HCT116 (cell line): Measurements from ENCODE around the gene DUSP2. TPM values are rescaled to one million over a fixed set of nuclear protein-coding genes. Genes with fewer than 3 reads are reported as not detected.

Experiments
- ATAC-seq: fragments of 200-7000 bp; cut with Tn5 transposase; 2 replicates; pipeline ENCODE4 v1.9.1; 2020; ENCODE audit warnings: mild to moderate bottlenecking, moderate library complexity
- BruUV-seq: library from RNA; stranded (reverse); fragments of 400-500 nt; replicated peaks from 2 replicates; lab custom pipeline; 2021; lab: Mats Ljungman, UMichigan
- CTCF ChIA-PET: fragments of 300-600 bp; sonication (Branson Sonifier 250); formaldehyde crosslinking; loops from one replicate; lab custom pipeline; 2021; ENCODE audit warnings: antibody characterized with exemption; lab: Charles Lee
- POLR2A ChIA-PET: fragments of 300-600, 350-600 bp; sonication (Branson Sonifier 250); formaldehyde crosslinking; loops from one replicate; lab custom pipeline; 2021; ENCODE audit warnings: antibody characterized with exemption; lab: Charles Lee
- RAD21 ChIA-PET, 2 experiments: fragments of 300-600 bp; sonication (Branson Sonifier 250); formaldehyde crosslinking; loops; one replicate each; lab custom pipeline; 2023; ENCODE audit warnings: low total read pairs in 2 of 2; ENCODE audit not compliant: uncharacterized antibody in 2 of 2, unreplicated experiment in 2 of 2, low non-redundant PET in 1 of 2; lab: Charles Lee
- DNase-seq: peaks from one replicate; pipeline ENCODE4 v3.0.0-alpha.2; 2010; ENCODE audit warnings: low read depth, low spot score
- H2AFZ ChIP-seq: fragments of 200-600 bp; shearing (Covaris generic), sonication (generic); 2 replicates; pipeline ENCODE4 v1.6.1; 2017; ENCODE audit warnings: low read depth, mixed run types, mixed read lengths, antibody characterized with exemption, low read length; ENCODE audit not compliant: poor library complexity, severe bottlenecking
- H3K27ac ChIP-seq: 2 replicates; pipeline ENCODE4 v1.5.1; 2012; ENCODE audit warnings: low read depth, low read length
- H3K27me3 ChIP-seq: fragments of 200-600 bp; sonication (generic); 2 replicates; pipeline ENCODE4 v1.6.1; 2016; ENCODE audit warnings: mixed run types, low read length, mixed read lengths; ENCODE audit not compliant: insufficient read depth
- H3K36me3 ChIP-seq, 2 experiments: fragments of 200-500 bp in 1 of 2; fragments of 200-600 bp in 1 of 2; sonication (Bioruptor generic) in 1 of 2; sonication (generic) in 1 of 2; 2 replicates each; pipeline versions ENCODE4 v1.5.1 to v1.6.1; 2014 to 2016; ENCODE audit warnings: low read length in 2 of 2, inconsistent platforms in 1 of 2, mixed read lengths in 1 of 2, mixed run types in 1 of 2; ENCODE audit not compliant: insufficient read depth in 2 of 2, control insufficient read depth in 1 of 2
- H3K4me1 ChIP-seq, 2 experiments: fragments of 200-600 bp in 1 of 2; sonication (generic) in 1 of 2; 2 replicates each; pipeline versions ENCODE4 v1.5.1 to v1.6.1; 2012 to 2017; ENCODE audit warnings: low read length in 2 of 2, inconsistent platforms in 1 of 2, mild to moderate bottlenecking in 1 of 2, mixed read lengths in 1 of 2, mixed run types in 1 of 2, moderate library complexity in 1 of 2; ENCODE audit not compliant: insufficient read depth in 2 of 2, control insufficient read depth in 1 of 2
- H3K4me2 ChIP-seq: fragments of 200-600 bp; sonication (generic); 2 replicates; pipeline ENCODE4 v1.6.1; 2017; ENCODE audit warnings: mixed run types, low read length, mixed read lengths
- H3K4me3 ChIP-seq, 2 experiments: fragments of 200-600 bp in 1 of 2; sonication (generic) in 1 of 2; replicated peaks in 1 of 2; 2 replicates each; pipeline ENCODE4 v1.5.1; 2011 to 2016; ENCODE audit warnings: low read length in 2 of 2, control low read depth in 1 of 2, low read depth in 1 of 2, mild to moderate bottlenecking in 1 of 2, mixed read lengths in 1 of 2, mixed run types in 1 of 2
- H3K79me2 ChIP-seq: fragments of 200-600 bp; sonication (generic); 2 replicates; pipeline ENCODE4 v1.6.1; 2017; ENCODE audit warnings: mild to moderate bottlenecking, mixed run types, low read length, moderate library complexity, mixed read lengths; ENCODE audit not compliant: insufficient read depth
- H3K9ac ChIP-seq: fragments of 200-600 bp; sonication (generic); 2 replicates; pipeline ENCODE4 v1.6.1; 2016; ENCODE audit warnings: low read length, mixed read lengths
- H3K9me2 ChIP-seq: fragments of 200-600 bp; sonication (generic), shearing (Covaris generic); 2 replicates; pipeline ENCODE4 v1.6.1; 2017; ENCODE audit warnings: mixed run types, mild to moderate bottlenecking, moderate library complexity; ENCODE audit not compliant: insufficient read depth
- H3K9me3 ChIP-seq, 2 experiments: fragments of 200-500 bp in 1 of 2; fragments of 200-600 bp in 1 of 2; sonication (Bioruptor generic) in 1 of 2; sonication (generic) in 1 of 2; 2 replicates each; pipeline ENCODE4 v1.6.1; 2014 to 2017; ENCODE audit warnings: low read length in 2 of 2, mixed read lengths in 2 of 2, inconsistent platforms in 1 of 2, low read depth in 1 of 2, mild to moderate bottlenecking in 1 of 2, mixed run types in 1 of 2, moderate library complexity in 1 of 2; ENCODE audit not compliant: control insufficient read depth in 1 of 2, insufficient read depth in 1 of 2
- H4K20me1 ChIP-seq: fragments of 200-600 bp; sonication (generic), shearing (Covaris generic); 2 replicates; pipeline ENCODE4 v1.6.1; 2017; ENCODE audit warnings: mixed run types, mild to moderate bottlenecking, moderate library complexity; ENCODE audit not compliant: insufficient read depth
- CBX3 ChIP-seq: IDR thresholded peaks from 2 replicates; pipeline ENCODE4 v1.6.1; 2012; ENCODE audit warnings: low read depth
- CEBPB ChIP-seq: IDR thresholded peaks from 2 replicates; pipeline ENCODE4 v1.6.1; 2012; ENCODE audit warnings: low read depth
- CTCF ChIP-seq, 3 experiments: fragments of 200-600 bp in 1 of 3; sonication (generic) in 1 of 3; IDR thresholded peaks in 2 of 3; conservative IDR thresholded peaks in 1 of 3; 2 replicates each; pipeline ENCODE4 v1.5.1; 2012 to 2017; ENCODE audit warnings: low read depth in 2 of 3, low read length in 2 of 3, antibody characterized with exemption in 1 of 3, borderline replicate concordance in 1 of 3, control low read depth in 1 of 3, mild to moderate bottlenecking in 1 of 3, mixed read lengths in 1 of 3, mixed run types in 1 of 3, moderate library complexity in 1 of 3; ENCODE audit not compliant: insufficient read depth in 1 of 3
- EZH2 ChIP-seq: fragments of 200-600 bp; sonication (generic); IDR thresholded peaks from 2 replicates; pipeline ENCODE4 v1.6.1; 2017; ENCODE audit warnings: antibody characterized with exemption, mixed run types
- EZH2phosphoT487 ChIP-seq: fragments of 200-600 bp; IDR thresholded peaks from 2 replicates; pipeline ENCODE4 v1.6.1; 2018; ENCODE audit warnings: antibody characterized with exemption, borderline replicate concordance
- JUND ChIP-seq: IDR thresholded peaks from 2 replicates; pipeline ENCODE4 v1.6.1; 2012
- POLR2A ChIP-seq: IDR thresholded peaks from 2 replicates; pipeline ENCODE4 v1.7.0; 2011; ENCODE audit warnings: borderline replicate concordance; ENCODE audit not compliant: insufficient read depth, insufficient read length; ENCODE audit errors: extremely low read depth
- YY1 ChIP-seq: IDR thresholded peaks from 2 replicates; pipeline ENCODE4 v1.6.1; 2011; ENCODE audit warnings: low read length, low read depth, moderate library complexity, mild to moderate bottlenecking; ENCODE audit not compliant: insufficient replicate concordance; ENCODE audit errors: extremely low read depth
- intact Hi-C: fragments of 100-400 bp; cut with micrococcal nuclease; formaldehyde crosslinking; loops from 2 replicates; pipeline ENCODE4 v1.10.0; 2022
- total RNA-seq: library from RNA; stranded (reverse); gene quantifications from one replicate; pipeline ENCODE4 v1.2.1, GENCODE V29; 2021; ENCODE audit not compliant: unreplicated experiment
- TF ChIP-seq, protein P1 (sequence below): IDR thresholded peaks from 2 replicates; pipeline ENCODE4 v1.6.1; 2011; ENCODE audit warnings: mild to moderate bottlenecking, low read length, moderate library complexity; ENCODE audit not compliant: insufficient replicate concordance; ENCODE audit errors: extremely low read depth

The DUSP2 gene
- total RNA-seq, 1 experiment from 2014 or later = 24.5 TPM

- H3K4me1 ChIP-seq = no peaks in the 10 kb centered on the region
- DNase-seq = no peak
- no peak overlapping the region for H2AFZ ChIP-seq
- H3K36me3 ChIP-seq = no peaks in the 10 kb centered on the region
- no peak overlapping the region for H3K4me3 ChIP-seq
- no peak for ATAC-seq
- BruUV-seq = no TSS peak
- H3K4me2 ChIP-seq = no peak overlapping the region
- no peaks in the 10 kb centered on the region for H3K9me2 ChIP-seq
- H3K79me2 ChIP-seq = no peaks in the 10 kb centered on the region
- ChIA-PET RAD21 (no interaction called here), CTCF (interaction anchor here (0.7 kb wide), 1 partner anchor 110 kb away, joined by 3 read pairs; no protein-coding TSS in a partner anchor), POLR2A (no interaction called here)
- TF ChIP-seq JUND (no peak), POLR2A (no peak), CTCF (IDR thresholded peaks at IDR 0.05 in 2 of 3, conservative IDR thresholded peaks at IDR 0.05 in 1 of 3; ENCODE audit: borderline replicate concordance in 1 of 3, insufficient read depth in 1 of 3, low read depth in 2 of 3, low read length in 2 of 3) (no peak), EZH2 (no peak), YY1 (no peak), CBX3 (no peak), CEBPB (no peak), EZH2phosphoT487 (no peak)
- TF ChIP-seq, protein P1, sequence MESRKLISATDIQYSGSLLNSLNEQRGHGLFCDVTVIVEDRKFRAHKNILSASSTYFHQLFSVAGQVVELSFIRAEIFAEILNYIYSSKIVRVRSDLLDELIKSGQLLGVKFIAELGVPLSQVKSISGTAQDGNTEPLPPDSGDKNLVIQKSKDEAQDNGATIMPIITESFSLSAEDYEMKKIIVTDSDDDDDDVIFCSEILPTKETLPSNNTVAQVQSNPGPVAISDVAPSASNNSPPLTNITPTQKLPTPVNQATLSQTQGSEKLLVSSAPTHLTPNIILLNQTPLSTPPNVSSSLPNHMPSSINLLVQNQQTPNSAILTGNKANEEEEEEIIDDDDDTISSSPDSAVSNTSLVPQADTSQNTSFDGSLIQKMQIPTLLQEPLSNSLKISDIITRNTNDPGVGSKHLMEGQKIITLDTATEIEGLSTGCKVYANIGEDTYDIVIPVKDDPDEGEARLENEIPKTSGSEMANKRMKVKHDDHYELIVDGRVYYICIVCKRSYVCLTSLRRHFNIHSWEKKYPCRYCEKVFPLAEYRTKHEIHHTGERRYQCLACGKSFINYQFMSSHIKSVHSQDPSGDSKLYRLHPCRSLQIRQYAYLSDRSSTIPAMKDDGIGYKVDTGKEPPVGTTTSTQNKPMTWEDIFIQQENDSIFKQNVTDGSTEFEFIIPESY = no peak
- no peak overlapping the region for H3K9ac ChIP-seq
- intact Hi-C loops = no loop called here
- no peaks in the 10 kb centered on the region for H3K27me3 ChIP-seq
- H3K27ac ChIP-seq = no peak overlapping the region
- no peaks in the 10 kb centered on the region for H4K20me1 ChIP-seq
- H3K9me3 ChIP-seq = peaks cover 11 to 14% of the 10 kb centered on the region in 2 experiments; a peak in 2 of 4 replicates
Measured at GRCh38 chr2:96102596-96103186, 42.5 kb downstream of the DUSP2 start.
